ENCODE data around the gene ATP10D.

ATP10D gene

GRCh38 chr4:47485047-47485692 is at the start of gene ATP10D:
Gene ATP10D (plus strand): TSS chr4:47485275. CDS start chr4:47512541, 27,266 bp downstream.
- peak; percentile 42 to 47 for DNase-seq (ENCODE audit: low read depth in 2 of 2)

GRCh38 chr4:47442980-47443379 is 42.1 kb upstream of the ATP10D start:
- no peak for DNase-seq (ENCODE audit: low read depth in 2 of 2)

- no peak for DNase-seq (ENCODE audit: low read depth in 2 of 2)
Observed at GRCh38 chr4:47444031-47444430, 41.0 kb upstream of the ATP10D start.

- no peak for DNase-seq (ENCODE audit: low read depth in 2 of 2)
Observed at GRCh38 chr4:47451657-47452056, 33.4 kb upstream of the ATP10D start.

- no peak for DNase-seq (ENCODE audit: low read depth in 2 of 2)
Observed at GRCh38 chr4:47462799-47463234, 22.3 kb upstream of the ATP10D start.

- DNase-seq (ENCODE audit: low read depth in 2 of 2), result peak; percentile 94 to 97
Observed at GRCh38 chr4:47463235-47463956, 21.7 kb upstream of the ATP10D start, which contains the start of gene COMMD8. Gene COMMD8 (minus strand): TSS chr4:47463702. CDS start chr4:47463651, 51 bp downstream.

- DNase-seq (ENCODE audit: low read depth in 2 of 2), result no peak
Observed at GRCh38 chr4:47465004-47465403, 20.1 kb upstream of the ATP10D start.

- DNase-seq (ENCODE audit: low read depth in 2 of 2), result no peak
Observed at GRCh38 chr4:47466056-47466785, 18.9 kb upstream of the ATP10D start.

- DNase-seq (ENCODE audit: low read depth in 2 of 2), result no peak
Observed at GRCh38 chr4:47468706-47469365, 16.2 kb upstream of the ATP10D start.

- DNase-seq (ENCODE audit: low read depth in 2 of 2), result no peak
Observed at GRCh38 chr4:47469951-47470350, 15.1 kb upstream of the ATP10D start.

- DNase-seq (ENCODE audit: low read depth in 2 of 2), result no peak
Observed at GRCh38 chr4:47471064-47471463, 14.0 kb upstream of the ATP10D start.

- no peak for DNase-seq (ENCODE audit: low read depth in 2 of 2)
Observed at GRCh38 chr4:47471591-47471990, 13.5 kb upstream of the ATP10D start.

- no peak for DNase-seq (ENCODE audit: low read depth in 2 of 2)
Observed at GRCh38 chr4:47473141-47473750, 11.8 kb upstream of the ATP10D start.

- DNase-seq (ENCODE audit: low read depth in 2 of 2), result no peak
Observed at GRCh38 chr4:47474799-47475198, 10.3 kb upstream of the ATP10D start.

- DNase-seq (ENCODE audit: low read depth in 2 of 2), result no peak
Observed at GRCh38 chr4:47475411-47475810, 9.7 kb upstream of the ATP10D start.

- no peak for DNase-seq (ENCODE audit: low read depth in 2 of 2)
Observed at GRCh38 chr4:47478804-47479203, 6.3 kb upstream of the ATP10D start.

- DNase-seq (ENCODE audit: low read depth in 2 of 2), result no peak
Observed at GRCh38 chr4:47482326-47482725, 2.7 kb upstream of the ATP10D start.

- DNase-seq (ENCODE audit: low read depth in 2 of 2), result no peak
Observed at GRCh38 chr4:47483745-47484144, 1.3 kb upstream of the ATP10D start.

GRCh38 chr4:47484168-47484567 is 907 bp upstream of the ATP10D start:
- no peak for DNase-seq (ENCODE audit: low read depth in 2 of 2)

GRCh38 chr4:47485768-47486167 is 693 bp downstream of the ATP10D start:
- no peak for DNase-seq (ENCODE audit: low read depth in 2 of 2)

GRCh38 chr4:47486231-47486673 is 1.2 kb downstream of the ATP10D start:
- no peak for DNase-seq (ENCODE audit: low read depth in 2 of 2)

Measured in stimulated activated CD8-positive, alpha-beta memory T cell treated with anti-CD3 and anti-CD28 coated beads, Interleukin-2, amount 100 ng/mL, for 1 hour (primary cell).